22Rv1 (cell line): ENCODE results near the gene ABCC6.
"Not testable (repeated sequence)": the region's sequence is repeated elsewhere in the genome, so short reads cannot be mapped to it uniquely, and the experiment has no call there.

Source experiments
- ZFX ChIP-seq: fragments of 450-650 bp; IDR thresholded peaks from 2 replicates; pipeline ENCODE4 v1.6.1; 2017; ENCODE audit warnings: antibody characterized with exemption, borderline replicate concordance
- TF ChIP-seq, protein P1 (sequence below): fragments of 450-650 bp; IDR thresholded peaks from 2 replicates; pipeline ENCODE4 v1.5.1; 2017; ENCODE audit warnings: mild to moderate bottlenecking

GRCh38 chr16:16247439-16247838, 24.1 kb upstream of the ABCC6 start:
- TF ChIP-seq, protein P1, sequence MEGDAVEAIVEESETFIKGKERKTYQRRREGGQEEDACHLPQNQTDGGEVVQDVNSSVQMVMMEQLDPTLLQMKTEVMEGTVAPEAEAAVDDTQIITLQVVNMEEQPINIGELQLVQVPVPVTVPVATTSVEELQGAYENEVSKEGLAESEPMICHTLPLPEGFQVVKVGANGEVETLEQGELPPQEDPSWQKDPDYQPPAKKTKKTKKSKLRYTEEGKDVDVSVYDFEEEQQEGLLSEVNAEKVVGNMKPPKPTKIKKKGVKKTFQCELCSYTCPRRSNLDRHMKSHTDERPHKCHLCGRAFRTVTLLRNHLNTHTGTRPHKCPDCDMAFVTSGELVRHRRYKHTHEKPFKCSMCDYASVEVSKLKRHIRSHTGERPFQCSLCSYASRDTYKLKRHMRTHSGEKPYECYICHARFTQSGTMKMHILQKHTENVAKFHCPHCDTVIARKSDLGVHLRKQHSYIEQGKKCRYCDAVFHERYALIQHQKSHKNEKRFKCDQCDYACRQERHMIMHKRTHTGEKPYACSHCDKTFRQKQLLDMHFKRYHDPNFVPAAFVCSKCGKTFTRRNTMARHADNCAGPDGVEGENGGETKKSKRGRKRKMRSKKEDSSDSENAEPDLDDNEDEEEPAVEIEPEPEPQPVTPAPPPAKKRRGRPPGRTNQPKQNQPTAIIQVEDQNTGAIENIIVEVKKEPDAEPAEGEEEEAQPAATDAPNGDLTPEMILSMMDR, result not testable (repeated sequence)
- not testable (repeated sequence) for TF ChIP-seq ZFX
